Upper lobe of left lung (tissue), 6 donors: ENCODE measurements around the gene PIAS4. TPM values are rescaled to one million over a fixed set of nuclear protein-coding genes. Genes with fewer than 3 reads are reported as not detected.

ENCODE experiments used
- ATAC-seq, 2 donors: fragments of 200-7000 bp; cut with Tn5 transposase; one replicate each; pipeline ENCODE4 v1.9.1; 2022; ENCODE audit warnings: mild to moderate bottlenecking in 2 of 2, moderate library complexity in 2 of 2; ENCODE audit not compliant: low FRiP score in 2 of 2
- DNase-seq, 2 donors: peaks; one replicate each; pipeline ENCODE4 v3.0.0-alpha.2; 2019 to 2020
- H3K27ac ChIP-seq, 4 donors: fragments of 200-600 bp; sonication (generic); one replicate each; pipeline ENCODE4 v1.5.1; 2016 to 2019
- H3K27me3 ChIP-seq, 4 donors: fragments of 200-600 bp; sonication (generic); one replicate each; pipeline ENCODE4 v1.5.1; 2017 to 2019
- H3K36me3 ChIP-seq, 4 donors: fragments of 200-600 bp; sonication (generic); one replicate each; pipeline ENCODE4 v1.5.1; 2016 to 2019
- H3K4me1 ChIP-seq, 4 donors: fragments of 200-600 bp; sonication (generic); one replicate each; pipeline ENCODE4 v1.5.1; 2018 to 2019
- H3K4me3 ChIP-seq, 4 donors: fragments of 200-600 bp; sonication (generic); one replicate each; pipeline ENCODE4 v1.5.1; 2017 to 2019; ENCODE audit warnings: mild to moderate bottlenecking in 2 of 4, moderate library complexity in 1 of 4
- H3K9me3 ChIP-seq, 4 donors: fragments of 200-600 bp; sonication (generic); one replicate each; pipeline ENCODE4 v1.5.1; 2018 to 2019
- CTCF ChIP-seq, 6 experiments: fragments of 450-650 bp in 4 of 6; fragments of 200-600 bp in 2 of 6; sonication (generic) in 2 of 6; IDR thresholded peaks; one replicate each; pipeline ENCODE4 v1.5.1; 2016 to 2019; ENCODE audit warnings: antibody characterized with exemption in 6 of 6
- EP300 ChIP-seq, 4 donors: sonication (generic); formaldehyde crosslinking; IDR thresholded peaks; one replicate each; pipeline ENCODE4 v1.5.1; 2017; ENCODE audit warnings: antibody characterized with exemption in 4 of 4, control low read depth in 2 of 4
- POLR2A ChIP-seq, 4 donors: fragments of 450-650 bp; IDR thresholded peaks; one replicate each; pipeline ENCODE4 v1.5.1; 2016 to 2017; ENCODE audit warnings: antibody characterized with exemption in 4 of 4, mild to moderate bottlenecking in 2 of 4
- POLR2AphosphoS5 ChIP-seq, 2 donors: sonication (generic); formaldehyde crosslinking; IDR thresholded peaks; one replicate each; pipeline ENCODE4 v1.5.1; 2017; ENCODE audit warnings: antibody characterized with exemption in 2 of 2
- WGBS, 2 donors: methylation state at CpG; one replicate each; pipeline ENCODE4 v1.1.5; 2017 to 2018; 5-methylcytosine and 5-hydroxymethylcytosine counted together
- total RNA-seq, 6 donors: library from RNA; depleted of rRNA in 4 of 6; stranded (reverse); fragments of >200 nt in 4 of 6; gene quantifications; one replicate each; pipeline versions ENCODE4 v1.1.0 to v1.2.1, GENCODE V29; 2016 to 2021
- donor health status: DM: no; HTN: no; CAD: no; lungs with moderate emphysema.
- donor health status: DM: no; HTN: yes; CAD: no; lungs with severe emphysema.

Gene PIAS4
- total RNA-seq, 6 donors from 2014 or later: 13.7 to 53.4 (median 21.9) TPM

- Histone ChIP-seq H3K27me3 (no peaks in the 10 kb centered on the region), H3K4me3 (no peak overlapping the region), H3K27ac (no peak overlapping the region), H3K36me3 (peaks cover 3 to 53% (median 24%) of the 10 kb centered on the region in 4 donors), H3K4me1 (peaks cover 23 to 32% (median 29%) of the 10 kb centered on the region in 4 donors), H3K9me3 (no peaks in the 10 kb centered on the region)
- TF ChIP-seq EP300 (IDR thresholded peaks at IDR 0.05): no peak
- no peak for TF ChIP-seq POLR2A (IDR thresholded peaks at IDR 0.05)
- no peak for TF ChIP-seq CTCF (IDR thresholded peaks at IDR 0.05)
- no peak for TF ChIP-seq POLR2AphosphoS5 (IDR thresholded peaks at IDR 0.05)
- WGBS, 2 donors: 87 to 97% methylated on average over 13 to 19 of the region's 19 CpGs
- DNase-seq (no peak), ATAC-seq (no peak)
These were observed 11.4 kb downstream of the PIAS4 start for GRCh38 chr19:4018775-4019504.

GRCh38 chr19:4019578-4019977 lies 12.0 kb downstream of the PIAS4 start:
- peaks cover 17 to 30% (median 25%) of the 10 kb centered on the region in 4 donors for H3K4me1 ChIP-seq
- 17 to 69% methylated on average over 12 to 17 of the region's 17 CpGs for WGBS, 2 donors
- peaks cover 0 to 53% (median 23%) of the 10 kb centered on the region in 4 donors for H3K36me3 ChIP-seq
- H3K27ac ChIP-seq: no peak overlapping the region
- TF ChIP-seq POLR2AphosphoS5 (IDR thresholded peaks at IDR 0.05) (no peak), CTCF (IDR thresholded peaks at IDR 0.05) (no peak), EP300 (IDR thresholded peaks at IDR 0.05) (no peak), POLR2A (IDR thresholded peaks at IDR 0.05) (no peak)
- H3K4me3 ChIP-seq: no peak overlapping the region
- no peaks in the 10 kb centered on the region for H3K27me3 ChIP-seq
- DNase-seq (no peak), ATAC-seq (no peak)
- no peaks in the 10 kb centered on the region for H3K9me3 ChIP-seq

GRCh38 chr19:4023600-4024398 lies 16.3 kb downstream of the PIAS4 start:
- no peaks in the 10 kb centered on the region for H3K9me3 ChIP-seq
- H3K27ac ChIP-seq: peak overlapping the region in 3 of 4 donors; percentile 43 to 65 (median 48)
- ATAC-seq: peak in 1 of 2 donors; percentile 28
- H3K27me3 ChIP-seq: no peaks in the 10 kb centered on the region
- H3K4me1 ChIP-seq: peaks cover 4 to 16% (median 11%) of the 10 kb centered on the region in 4 donors
- 73 to 75% methylated on average over 10 to 31 of the region's 34 CpGs for WGBS, 2 donors
- H3K4me3 ChIP-seq: no peak overlapping the region
- H3K36me3 ChIP-seq: peaks cover 0 to 50% (median 24%) of the 10 kb centered on the region in 4 donors
- TF ChIP-seq EP300 (IDR thresholded peaks at IDR 0.05) (no peak), CTCF (IDR thresholded peaks at IDR 0.05) (no peak), POLR2A (IDR thresholded peaks at IDR 0.05) (no peak), POLR2AphosphoS5 (IDR thresholded peaks at IDR 0.05) (no peak)
- DNase-seq: peak in 1 of 2 donors; percentile 72

- Histone ChIP-seq H3K4me3 (no peak overlapping the region), H3K4me1 (peaks cover 4 to 12% (median 7%) of the 10 kb centered on the region in 4 donors), H3K9me3 (no peaks in the 10 kb centered on the region), H3K27me3 (no peaks in the 10 kb centered on the region), H3K27ac (no peak overlapping the region), H3K36me3 (peaks cover 0 to 64% (median 32%) of the 10 kb centered on the region in 4 donors)
- TF ChIP-seq CTCF (IDR thresholded peaks at IDR 0.05) (no peak), POLR2AphosphoS5 (IDR thresholded peaks at IDR 0.05) (no peak), EP300 (IDR thresholded peaks at IDR 0.05) (no peak), POLR2A (IDR thresholded peaks at IDR 0.05) (no peak)
- 69% methylated on average over 3 to 11 of the region's 11 CpGs for WGBS, 2 donors
- DNase-seq: peak in 1 of 2 donors; percentile 46
- ATAC-seq: no peak
These were observed 17.8 kb downstream of the PIAS4 start for GRCh38 chr19:4025317-4025716.
